Measurements from ENCODE around the gene ZDHHC16.
"Not testable (repeated sequence)": the region's sequence is repeated elsewhere in the genome, so short reads cannot be mapped to it uniquely, and the experiment has no call there.

ZDHHC16 gene

GRCh38 chr10:97445722-97446639 lies at the start of gene ZDHHC16, which contains the start of gene EXOSC1:
TSS of gene ZDHHC16 (plus strand) at chr10:97446175. CDS start at chr10:97451676, 5,501 bp downstream.
TSS of gene EXOSC1 (minus strand) at chr10:97446006. CDS start at chr10:97445985, 21 bp downstream.
- peak; percentile 75 to 81 for DNase-seq (ENCODE audit: low read depth in 1 of 2, low spot score in 1 of 2)

DNA sequence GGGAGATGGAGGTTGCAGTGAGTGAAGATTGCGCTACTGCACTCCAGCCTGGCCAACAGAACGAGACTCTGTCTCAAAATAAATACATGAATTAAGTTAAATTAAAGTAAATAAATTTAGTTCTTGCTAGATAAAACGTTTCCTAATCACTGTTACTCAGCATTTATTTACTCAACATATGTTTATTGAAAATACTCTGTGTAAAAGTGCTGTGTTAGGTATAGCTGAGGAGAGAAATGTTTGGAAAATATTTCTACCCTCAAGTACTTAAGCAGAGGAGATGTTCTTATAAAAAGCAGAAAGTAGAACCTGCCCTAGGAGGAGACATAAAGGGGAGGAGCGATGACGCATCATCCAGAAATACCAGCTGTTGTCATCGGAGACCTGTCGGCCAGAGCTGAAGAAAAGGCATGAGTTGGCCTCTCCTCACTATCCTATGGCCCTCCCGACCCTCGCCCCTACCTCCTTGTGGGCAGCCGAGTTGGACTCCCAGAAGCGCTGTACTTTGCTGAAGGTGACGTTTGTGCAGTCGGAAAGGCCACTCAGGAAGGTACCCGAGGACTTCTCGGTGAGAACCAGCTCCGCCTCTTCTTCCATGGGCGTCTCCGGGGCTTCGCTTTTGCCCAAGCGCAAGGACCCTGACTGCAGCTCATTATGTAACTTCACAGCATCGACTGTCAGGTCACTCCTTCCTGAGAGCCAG lies 46.0 kb upstream of the ZDHHC16 start:
- DNase-seq (ENCODE audit: low read depth in 1 of 2, low spot score in 1 of 2): no peak

DNA sequence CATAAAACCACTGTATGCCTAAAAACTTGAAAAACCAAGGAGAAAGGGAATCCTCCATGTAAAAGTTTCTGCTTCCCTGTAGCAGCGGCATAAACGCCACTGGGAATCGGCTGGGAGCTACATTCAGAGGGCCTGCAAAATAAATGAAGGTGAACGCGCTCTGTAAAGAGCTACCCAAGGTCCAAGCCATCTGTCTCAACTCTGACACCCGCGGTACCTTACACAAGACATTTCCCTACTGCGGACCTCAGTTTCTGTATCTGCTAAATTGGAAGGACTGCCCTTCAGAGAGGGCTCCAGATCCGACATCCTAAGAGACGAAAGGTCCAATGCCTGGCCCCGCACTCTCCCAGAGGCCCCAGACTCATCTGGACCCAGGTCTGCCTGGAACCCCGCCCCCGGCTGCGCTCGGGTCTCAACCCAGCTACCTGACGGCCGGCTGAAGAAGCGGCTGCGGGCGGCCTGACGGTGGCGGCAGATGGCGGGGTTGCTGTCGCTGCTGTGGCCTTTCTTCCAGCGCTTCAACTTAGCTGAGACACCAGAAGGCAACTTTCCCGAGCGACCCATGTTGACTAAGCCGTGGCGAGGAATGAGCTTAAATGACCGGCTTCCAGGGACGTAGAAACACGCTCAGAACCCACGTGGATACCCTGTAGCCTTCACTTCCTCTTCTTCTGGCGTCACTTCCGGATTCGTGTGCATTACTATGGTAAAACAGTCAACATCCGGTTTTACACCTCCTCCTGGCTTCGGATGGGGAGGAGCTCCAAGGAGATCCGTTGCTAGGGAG lies 45.1 kb upstream of the ZDHHC16 start, which contains the start of gene RRP12:
TSS of gene RRP12 (minus strand) at position 676 of the 790 bp plus-strand sequence. CDS start at position 567, 109 bp downstream.
- DNase-seq (ENCODE audit: low read depth in 1 of 2, low spot score in 1 of 2): peak in 1 of 2 donors; percentile 53

- no peak for DNase-seq (ENCODE audit: low read depth in 1 of 2, low spot score in 1 of 2)
Measured at GRCh38 chr10:97401455-97401919, 44.5 kb upstream of the ZDHHC16 start.

- no peak for DNase-seq (ENCODE audit: low read depth in 1 of 2, low spot score in 1 of 2)
Measured at GRCh38 chr10:97404044-97404443, 41.9 kb upstream of the ZDHHC16 start.

DNA sequence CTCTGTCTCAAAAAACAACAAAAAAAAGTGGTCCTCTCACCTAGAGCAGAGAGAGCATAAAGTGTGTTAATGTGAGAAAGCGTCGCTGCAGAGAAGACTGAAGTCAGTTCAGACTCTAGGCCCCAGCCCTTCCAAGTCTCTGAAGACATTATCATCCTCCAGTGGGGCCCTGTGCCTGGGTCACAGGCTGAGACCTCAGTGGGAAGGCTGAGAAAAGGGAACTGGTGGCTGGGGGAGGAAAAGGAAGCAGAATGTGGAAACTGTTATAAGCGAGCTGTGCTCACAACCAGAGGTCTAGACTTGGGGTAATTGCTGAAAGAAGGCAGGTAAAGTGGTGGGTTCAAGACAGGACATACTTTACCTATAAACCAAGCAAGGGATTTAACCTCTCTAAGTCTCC lies 39.9 kb upstream of the ZDHHC16 start:
- no peak for DNase-seq (ENCODE audit: low read depth in 1 of 2, low spot score in 1 of 2)

- not testable (repeated sequence) for DNase-seq (ENCODE audit: low read depth in 1 of 2, low spot score in 1 of 2)
Measured at GRCh38 chr10:97406483-97406882, 39.5 kb upstream of the ZDHHC16 start.

- peak in 1 of 2 donors; percentile 28 for DNase-seq (ENCODE audit: low read depth in 1 of 2, low spot score in 1 of 2)
Measured at GRCh38 chr10:97407211-97407951, 38.6 kb upstream of the ZDHHC16 start.

DNA sequence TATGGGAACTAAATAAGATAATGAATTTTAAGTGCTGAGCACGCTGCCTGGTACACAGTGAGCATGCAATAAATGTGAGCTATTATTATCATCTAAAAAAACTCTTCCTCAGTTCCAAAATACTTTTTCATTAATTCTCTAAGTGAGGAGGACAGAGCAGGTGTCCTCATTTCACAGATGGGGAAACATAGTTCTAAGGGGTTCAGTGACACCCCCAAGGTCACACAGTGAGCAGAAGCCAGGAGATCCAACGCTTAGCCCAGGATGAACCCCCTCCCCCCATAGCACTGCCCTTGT lies 38.1 kb upstream of the ZDHHC16 start:
- DNase-seq (ENCODE audit: low read depth in 1 of 2, low spot score in 1 of 2): no peak

DNA sequence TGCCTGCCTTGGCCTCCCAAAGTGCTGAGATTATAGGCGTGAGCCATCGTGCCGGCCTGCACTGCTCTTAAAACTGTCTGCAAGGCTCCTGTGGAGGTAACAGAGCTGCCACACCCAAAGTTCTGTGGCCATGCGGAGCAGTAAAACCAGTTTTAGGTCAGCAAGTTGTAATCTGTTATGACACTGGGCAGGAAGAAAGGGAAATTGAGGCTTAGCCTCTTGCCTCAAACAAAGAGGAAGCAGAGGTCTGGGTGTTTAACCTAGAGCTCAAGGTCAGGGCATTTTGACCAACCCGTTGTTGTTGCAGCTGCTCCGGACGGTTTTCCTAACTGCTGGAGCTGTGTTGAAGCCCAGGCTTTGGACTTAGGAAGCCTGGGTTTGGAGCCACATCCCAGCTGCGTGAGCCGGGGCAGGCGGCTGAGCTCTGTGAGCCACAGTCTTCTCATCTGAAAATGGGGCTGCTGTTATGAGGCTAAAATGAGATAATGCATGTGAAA lies 37.4 kb upstream of the ZDHHC16 start:
- DNase-seq (ENCODE audit: low read depth in 1 of 2, low spot score in 1 of 2): no peak

DNA sequence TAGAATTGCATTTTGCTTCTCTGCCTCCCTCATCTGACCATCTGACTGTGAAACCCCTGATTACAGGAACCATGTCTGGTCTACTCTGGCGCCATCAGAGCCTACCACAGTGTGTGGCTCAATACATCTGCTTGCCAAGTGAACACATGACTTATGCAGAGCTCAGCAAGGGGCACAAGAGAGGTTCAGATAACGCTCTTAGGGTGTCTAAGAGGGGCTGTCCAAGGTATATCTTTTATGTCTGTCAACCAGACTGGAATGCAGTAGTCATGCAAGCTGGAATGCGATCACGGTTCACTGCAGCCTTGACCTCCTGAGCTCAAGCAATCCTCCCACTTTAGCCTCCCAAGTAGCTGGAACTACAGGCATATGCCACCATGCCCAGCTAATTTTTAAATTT lies 34.6 kb upstream of the ZDHHC16 start:
- DNase-seq (ENCODE audit: low read depth in 1 of 2, low spot score in 1 of 2): no peak

- DNase-seq (ENCODE audit: low read depth in 1 of 2, low spot score in 1 of 2): no peak
Measured at GRCh38 chr10:97412891-97413304, 33.1 kb upstream of the ZDHHC16 start.

GRCh38 chr10:97416565-97416964 lies 29.4 kb upstream of the ZDHHC16 start:
- no peak for DNase-seq (ENCODE audit: low read depth in 1 of 2, low spot score in 1 of 2)

DNA sequence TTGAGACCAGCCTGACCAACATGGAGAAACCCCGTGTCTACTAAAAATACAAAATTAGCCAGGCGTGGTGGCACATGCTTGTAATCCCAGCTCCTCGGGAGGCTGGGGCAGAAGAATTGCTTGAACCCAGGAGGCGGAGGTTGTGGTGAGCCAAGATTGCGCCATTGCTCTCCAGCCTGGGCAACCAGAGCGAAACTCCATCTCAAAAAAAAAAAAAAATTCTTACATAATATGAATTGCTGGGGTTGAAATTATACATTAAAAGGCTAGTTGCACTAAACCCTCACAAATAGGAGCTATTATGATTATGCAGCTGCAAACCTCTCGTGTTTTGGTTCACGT lies 22.2 kb upstream of the ZDHHC16 start:
- DNase-seq (ENCODE audit: low read depth in 1 of 2, low spot score in 1 of 2): not testable (repeated sequence)

DNA sequence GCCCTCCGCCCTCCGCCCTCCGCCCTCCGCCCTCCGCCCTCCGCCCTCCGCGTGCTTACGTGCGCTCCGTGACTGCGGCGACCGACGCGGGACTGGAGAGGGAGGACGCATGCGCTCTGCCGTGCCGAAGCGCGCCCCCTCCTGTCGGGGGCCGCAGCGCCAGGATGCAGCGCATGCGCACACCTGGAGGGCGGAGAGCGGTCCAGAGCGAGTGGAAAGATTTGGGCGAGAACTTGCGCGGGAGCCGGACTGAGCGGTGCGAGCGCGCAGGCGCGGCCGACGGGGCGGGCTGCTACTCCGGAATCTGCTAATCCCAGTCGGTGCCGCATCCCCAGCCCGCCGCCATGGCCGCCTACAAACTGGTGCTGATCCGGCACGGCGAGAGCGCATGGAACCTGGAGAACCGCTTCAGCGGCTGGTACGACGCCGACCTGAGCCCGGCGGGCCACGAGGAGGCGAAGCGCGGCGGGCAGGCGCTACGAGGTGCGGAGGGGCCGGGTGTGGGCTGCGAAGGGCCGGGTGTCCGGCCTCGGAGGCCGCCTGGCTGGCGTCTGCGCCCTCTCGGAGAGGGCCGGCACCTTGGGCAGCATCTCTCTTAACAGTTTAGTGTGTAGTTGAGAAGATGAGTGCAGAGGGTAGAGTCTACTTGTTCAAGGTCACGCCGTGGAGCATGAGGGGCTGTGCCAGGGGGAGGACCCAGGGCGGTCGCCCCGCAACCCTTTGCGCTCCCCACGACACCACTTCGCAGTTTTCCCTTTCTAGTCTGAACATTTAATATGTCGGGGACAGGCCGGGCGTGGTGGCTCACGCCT lies 19.8 kb upstream of the ZDHHC16 start, which contains the start of gene PGAM1:
TSS of gene PGAM1 (plus strand) at position 228 of the 812 bp plus-strand sequence. CDS start at position 345, 117 bp downstream.
- peak; percentile 93 to 94 for DNase-seq (ENCODE audit: low read depth in 1 of 2, low spot score in 1 of 2)

DNA sequence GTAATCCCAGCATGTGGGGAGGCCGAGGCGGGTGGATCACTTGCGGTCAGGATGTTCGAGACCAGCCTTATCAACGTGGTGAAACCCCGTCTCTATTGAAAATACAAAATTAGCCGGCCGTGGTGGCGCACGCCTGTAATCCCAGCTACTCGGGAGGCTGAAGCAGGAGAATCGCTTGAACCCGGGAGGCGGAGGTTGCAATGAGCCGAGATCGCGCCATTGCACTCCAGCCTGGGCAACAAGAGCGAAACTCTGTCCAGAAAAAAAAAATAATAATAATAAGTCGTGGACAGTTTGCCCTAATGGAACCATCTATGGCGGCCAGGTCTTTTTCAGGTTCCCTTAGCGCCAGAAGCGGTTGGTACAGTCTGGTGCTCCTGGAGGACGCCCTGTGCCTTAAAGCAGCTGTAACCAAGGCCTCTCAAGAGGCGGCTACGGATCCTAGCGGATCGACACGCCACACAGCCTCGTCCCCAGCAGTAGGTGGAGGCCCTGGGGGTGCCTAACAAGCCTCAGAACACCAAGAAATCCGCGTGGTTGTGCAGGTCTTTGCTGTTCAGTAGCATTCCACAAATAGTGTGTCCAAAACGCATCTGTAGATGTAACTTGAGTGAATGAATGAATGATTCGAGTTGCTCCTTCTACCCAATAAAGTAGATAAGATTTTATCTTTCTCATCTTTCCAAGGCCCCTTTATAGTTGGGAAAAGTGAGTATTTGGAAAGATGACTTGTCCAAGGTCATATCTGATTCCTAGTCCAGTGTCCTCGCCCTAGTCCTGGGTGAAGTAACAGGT lies 19.0 kb upstream of the ZDHHC16 start:
- no peak for DNase-seq (ENCODE audit: low read depth in 1 of 2, low spot score in 1 of 2)

DNA sequence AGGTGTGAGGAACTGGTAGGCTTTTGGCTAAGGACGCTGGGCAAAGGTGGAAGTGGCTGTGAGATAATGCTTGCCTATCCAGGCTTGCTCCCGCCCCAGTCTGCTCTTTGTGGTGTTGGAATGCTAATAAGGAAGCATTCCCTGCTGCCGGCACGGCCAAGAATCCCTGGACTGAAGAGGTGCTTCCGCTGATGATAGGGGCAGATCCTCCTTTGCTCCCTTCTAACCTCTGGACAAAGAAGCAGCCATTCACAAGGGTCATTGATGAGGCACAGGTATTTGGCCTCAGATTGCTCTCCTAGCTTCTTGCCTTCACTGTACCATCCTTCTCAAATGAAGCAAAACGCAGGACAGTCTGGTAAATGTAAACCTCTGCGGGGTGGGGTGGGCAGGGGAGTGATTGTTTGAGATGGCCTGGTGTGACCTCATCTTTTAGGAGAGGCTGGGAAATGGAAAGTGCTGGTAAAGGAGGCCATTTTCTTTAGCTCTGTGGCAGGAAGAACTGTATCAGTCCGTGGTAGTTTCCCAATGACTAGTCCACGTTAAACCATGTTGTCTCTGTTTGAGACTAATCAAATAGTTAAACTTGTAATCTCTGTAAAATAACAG lies 18.3 kb upstream of the ZDHHC16 start:
- DNase-seq (ENCODE audit: low read depth in 1 of 2, low spot score in 1 of 2): no peak

DNA sequence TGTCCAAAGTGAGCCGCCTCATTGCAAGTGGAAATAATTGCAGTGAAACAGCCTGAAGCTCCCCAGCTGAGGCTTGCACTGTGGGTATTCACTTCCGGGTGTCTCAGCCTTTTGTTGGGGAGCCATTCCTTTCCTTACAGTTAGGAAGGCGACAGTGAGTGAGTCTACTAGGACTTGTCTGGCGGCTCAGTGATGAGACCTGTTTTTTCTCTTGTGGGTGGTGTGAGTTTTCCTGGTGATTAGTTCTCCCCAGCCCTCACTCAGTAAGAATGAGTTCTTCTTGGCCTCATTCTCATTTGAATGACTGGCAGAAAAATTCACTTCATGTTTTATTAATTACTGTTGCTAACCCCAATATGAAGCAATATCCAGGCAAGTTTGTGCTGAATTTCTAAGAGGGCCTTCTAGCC lies 17.4 kb upstream of the ZDHHC16 start:
- DNase-seq (ENCODE audit: low read depth in 1 of 2, low spot score in 1 of 2): no peak

Data from stimulated activated CD4-positive, alpha-beta T cell treated with anti-CD3 and anti-CD28 coated beads, Interleukin-15, amount 100 ng/mL, for 1 hour (primary cell).